ENCODE measurements around the gene MSRB1. TPM values are rescaled to one million over a fixed set of nuclear protein-coding genes. Genes with fewer than 3 reads are reported as not detected.

MSRB1 gene
- total RNA-seq, 6 experiments from 2014 or later = 21.0 to 27.4 (median 22.7) TPM

DNA sequence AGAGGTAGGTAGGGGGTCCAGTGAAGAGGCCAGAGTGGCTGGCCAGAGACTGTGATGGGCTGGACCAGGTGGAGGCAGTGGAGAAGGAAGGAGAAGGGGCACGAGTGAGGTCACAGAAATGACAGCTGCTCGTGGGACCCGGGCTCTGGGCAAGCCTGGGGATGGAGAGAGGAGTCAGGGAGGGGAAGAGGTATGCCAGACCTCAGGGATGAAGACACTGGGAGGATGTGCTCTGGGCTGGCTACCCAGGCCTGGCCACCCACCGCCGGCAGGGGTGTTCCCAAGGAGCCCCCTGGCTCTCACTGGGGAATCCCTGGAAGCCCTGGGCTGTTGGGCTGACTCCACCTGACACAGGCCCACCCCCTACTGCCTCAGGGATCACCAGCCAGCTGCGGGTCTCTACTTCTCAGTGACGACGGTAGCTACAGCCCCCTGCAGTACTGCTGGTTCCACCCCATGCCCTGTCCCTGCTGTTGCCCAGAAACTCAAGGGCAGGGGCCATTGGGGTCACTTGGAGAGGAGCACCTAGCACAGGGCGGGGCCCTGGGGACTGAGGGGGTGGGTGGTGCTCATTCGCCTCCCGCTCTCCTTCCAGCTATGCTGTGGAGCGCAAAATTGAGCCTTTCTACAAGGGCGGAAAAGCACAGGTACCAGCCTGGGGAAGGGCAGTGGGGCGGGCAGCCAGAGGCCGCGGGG, 30.6 kb upstream of the MSRB1 start:
- Mint-ChIP-seq H3K4me1 (ENCODE audit: low read depth) (peaks cover 16% of the 10 kb centered on the region), H3K27ac (no peak overlapping the region), H3K27me3 (ENCODE audit: insufficient read depth) (no peaks in the 10 kb centered on the region; the same call in 1 of the 2 replicates), H3K9me3 (no peaks in the 10 kb centered on the region), H3K4me3 (peak overlapping the region; percentile 97; the same call in 1 of the 2 replicates), H3K36me3 (ENCODE audit: low read depth) (peaks cover 7% of the 10 kb centered on the region)
- DNase-seq = no peak
- TF ChIP-seq, protein P1, sequence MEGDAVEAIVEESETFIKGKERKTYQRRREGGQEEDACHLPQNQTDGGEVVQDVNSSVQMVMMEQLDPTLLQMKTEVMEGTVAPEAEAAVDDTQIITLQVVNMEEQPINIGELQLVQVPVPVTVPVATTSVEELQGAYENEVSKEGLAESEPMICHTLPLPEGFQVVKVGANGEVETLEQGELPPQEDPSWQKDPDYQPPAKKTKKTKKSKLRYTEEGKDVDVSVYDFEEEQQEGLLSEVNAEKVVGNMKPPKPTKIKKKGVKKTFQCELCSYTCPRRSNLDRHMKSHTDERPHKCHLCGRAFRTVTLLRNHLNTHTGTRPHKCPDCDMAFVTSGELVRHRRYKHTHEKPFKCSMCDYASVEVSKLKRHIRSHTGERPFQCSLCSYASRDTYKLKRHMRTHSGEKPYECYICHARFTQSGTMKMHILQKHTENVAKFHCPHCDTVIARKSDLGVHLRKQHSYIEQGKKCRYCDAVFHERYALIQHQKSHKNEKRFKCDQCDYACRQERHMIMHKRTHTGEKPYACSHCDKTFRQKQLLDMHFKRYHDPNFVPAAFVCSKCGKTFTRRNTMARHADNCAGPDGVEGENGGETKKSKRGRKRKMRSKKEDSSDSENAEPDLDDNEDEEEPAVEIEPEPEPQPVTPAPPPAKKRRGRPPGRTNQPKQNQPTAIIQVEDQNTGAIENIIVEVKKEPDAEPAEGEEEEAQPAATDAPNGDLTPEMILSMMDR (IDR thresholded peaks at IDR 0.05) = no peak

DNA sequence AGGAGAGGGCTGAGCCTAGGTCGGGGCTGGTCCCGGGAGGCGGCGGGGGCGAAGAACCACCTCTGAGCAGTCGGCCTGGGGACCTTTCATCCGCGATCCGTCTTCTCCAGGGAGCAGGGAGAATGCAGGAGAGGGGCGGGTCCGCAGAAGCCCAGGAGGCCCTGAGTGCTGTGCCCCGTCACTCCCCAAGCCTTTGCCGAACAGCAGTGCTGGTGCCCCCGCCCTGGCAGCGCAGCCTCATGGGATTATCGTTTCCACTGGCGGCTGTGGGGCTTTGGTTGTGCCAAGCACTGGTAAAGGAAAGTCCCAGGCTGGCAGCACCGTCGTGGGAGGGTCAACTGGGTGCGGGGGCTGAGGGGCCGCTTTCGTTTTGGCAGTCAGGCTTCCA, 29.5 kb upstream of the MSRB1 start:
- TF ChIP-seq, protein P1 (IDR thresholded peaks at IDR 0.05) = no peak

GRCh38 chr16:1971796-1972489, 28.9 kb upstream of the MSRB1 start, which contains the start of gene TBL3:
TBL3 (plus strand) TSS chr16:1972053; CDS start chr16:1972165, 112 bp downstream.
- H3K4me1 Mint-ChIP-seq (ENCODE audit: low read depth) = peaks cover 16% of the 10 kb centered on the region
- DNase-seq = peak; percentile 92
- H3K4me3 Mint-ChIP-seq = peak within 1 kb of the TSS; percentile 97
- H3K27me3 Mint-ChIP-seq (ENCODE audit: insufficient read depth) = no peaks in the 10 kb centered on the region; the same call in 1 of the 2 replicates
- TF ChIP-seq, protein P1 (IDR thresholded peaks at IDR 0.05) = no peak
- H3K27ac Mint-ChIP-seq = peak within 1 kb of the TSS; percentile 97
- peaks cover 7% of the 10 kb centered on the region for H3K36me3 Mint-ChIP-seq (ENCODE audit: low read depth)
- H3K9me3 Mint-ChIP-seq = no peaks in the 10 kb centered on the region

More for the DNA sequence above, 29.5 kb upstream of the MSRB1 start:
- Mint-ChIP-seq H3K36me3 (ENCODE audit: low read depth) (peaks cover 7% of the 10 kb centered on the region), H3K27me3 (ENCODE audit: insufficient read depth) (no peaks in the 10 kb centered on the region; the same call in 1 of the 2 replicates), H3K4me1 (ENCODE audit: low read depth) (peaks cover 16% of the 10 kb centered on the region), H3K27ac (peak overlapping the region; percentile 97), H3K9me3 (no peaks in the 10 kb centered on the region), H3K4me3 (peak overlapping the region; percentile 97)
- DNase-seq = no peak

DNA sequence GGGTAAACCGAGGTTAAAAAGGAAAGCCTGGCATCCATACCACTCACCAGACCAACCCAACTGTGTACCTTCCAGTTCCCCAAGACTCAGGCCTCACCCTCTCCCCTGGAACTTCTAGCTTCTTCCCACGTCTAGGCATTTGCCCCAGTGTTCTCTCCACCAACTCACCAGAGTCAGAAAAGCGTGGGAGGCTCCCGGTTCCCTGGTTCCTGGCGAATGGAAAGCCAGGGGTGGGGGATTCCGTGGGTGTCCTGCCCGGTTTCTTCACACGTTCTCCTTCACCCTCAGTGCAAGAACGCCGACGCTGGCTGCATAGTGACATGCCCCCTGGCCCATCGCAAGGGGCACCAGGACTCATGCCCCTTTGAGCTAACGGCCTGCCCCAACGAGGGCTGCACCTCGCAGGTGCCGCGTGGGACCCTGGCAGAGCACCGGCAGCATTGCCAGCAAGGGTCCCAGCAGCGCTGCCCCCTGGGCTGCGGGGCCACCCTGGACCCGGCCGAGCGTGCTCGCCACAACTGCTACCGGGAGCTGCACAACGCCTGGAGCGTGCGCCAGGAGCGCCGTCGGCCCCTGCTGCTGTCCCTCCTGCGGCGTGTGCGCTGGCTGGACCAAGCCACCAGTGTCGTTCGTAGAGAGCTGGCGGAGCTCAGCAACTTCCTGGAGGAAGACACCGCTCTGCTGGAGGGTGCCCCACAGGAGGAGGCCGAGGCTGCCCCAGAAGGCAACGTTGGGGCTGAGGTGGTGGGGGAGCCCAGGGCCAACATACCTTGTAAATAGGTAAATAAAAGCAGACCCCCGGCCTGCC, 25.4 kb upstream of the MSRB1 start:
- H3K36me3 Mint-ChIP-seq (ENCODE audit: low read depth) = peaks cover 23% of the 10 kb centered on the region
- DNase-seq = no peak
- peaks cover 13% of the 10 kb centered on the region for H3K27me3 Mint-ChIP-seq (ENCODE audit: insufficient read depth)
- no peak overlapping the region for H3K4me3 Mint-ChIP-seq
- H3K4me1 Mint-ChIP-seq (ENCODE audit: low read depth) = peaks cover 28% of the 10 kb centered on the region
- TF ChIP-seq, protein P1 (IDR thresholded peaks at IDR 0.05) = no peak
- H3K9me3 Mint-ChIP-seq = peaks cover 12% of the 10 kb centered on the region
- no peak overlapping the region for H3K27ac Mint-ChIP-seq

DNA sequence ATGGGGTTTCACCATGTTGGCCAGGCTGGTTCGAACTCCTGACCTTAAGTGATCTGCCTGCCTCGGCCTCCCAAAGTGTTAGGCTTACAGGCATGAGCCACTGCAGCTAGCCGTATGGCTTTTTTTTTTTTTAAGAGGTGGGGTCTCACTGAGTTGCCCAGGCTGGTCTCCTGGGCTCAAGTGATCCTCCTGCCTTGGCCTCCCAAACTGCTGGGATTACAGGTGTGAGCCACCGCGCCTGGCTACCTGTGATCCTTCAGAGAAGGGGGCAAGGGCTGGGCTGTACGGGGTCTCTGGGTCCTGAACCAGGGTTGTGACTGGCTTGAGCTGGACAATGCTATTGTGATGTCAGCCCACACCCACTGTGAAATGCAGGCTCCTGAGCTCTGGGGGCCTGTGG, 23.5 kb upstream of the MSRB1 start, which contains the start of gene RNF151:
RNF151 (plus strand) TSS at position 397 of the 400 bp plus-strand sequence. CDS start 26 bp downstream, outside the sequence.
- DNase-seq = no peak
- Mint-ChIP-seq H3K27me3 (ENCODE audit: insufficient read depth) (peaks cover 20% of the 10 kb centered on the region), H3K4me3 (peak within 1 kb of the TSS; percentile 98), H3K36me3 (ENCODE audit: low read depth) (peaks cover 37% of the 10 kb centered on the region), H3K9me3 (peaks cover 18% of the 10 kb centered on the region), H3K27ac (peak within 1 kb of the TSS; percentile 95), H3K4me1 (ENCODE audit: low read depth) (peaks cover 29% of the 10 kb centered on the region)
- TF ChIP-seq, protein P1 (IDR thresholded peaks at IDR 0.05) = no peak
